Glomerular visceral epithelial cell (primary cell): Measurements from ENCODE around the gene ACER3.
"Not testable (repeated sequence)": the region's sequence is repeated elsewhere in the genome, so short reads cannot be mapped to it uniquely, and the experiment has no call there.

Source experiments
- DNase-seq: peaks from one replicate; pipeline ENCODE4 v3.0.0-alpha.2; 2016; ENCODE audit errors: extremely low spot score

ACER3 gene

GRCh38 chr11:76836613-76837291, 24.0 kb upstream of the ACER3 start:
- no peak for DNase-seq

DNA sequence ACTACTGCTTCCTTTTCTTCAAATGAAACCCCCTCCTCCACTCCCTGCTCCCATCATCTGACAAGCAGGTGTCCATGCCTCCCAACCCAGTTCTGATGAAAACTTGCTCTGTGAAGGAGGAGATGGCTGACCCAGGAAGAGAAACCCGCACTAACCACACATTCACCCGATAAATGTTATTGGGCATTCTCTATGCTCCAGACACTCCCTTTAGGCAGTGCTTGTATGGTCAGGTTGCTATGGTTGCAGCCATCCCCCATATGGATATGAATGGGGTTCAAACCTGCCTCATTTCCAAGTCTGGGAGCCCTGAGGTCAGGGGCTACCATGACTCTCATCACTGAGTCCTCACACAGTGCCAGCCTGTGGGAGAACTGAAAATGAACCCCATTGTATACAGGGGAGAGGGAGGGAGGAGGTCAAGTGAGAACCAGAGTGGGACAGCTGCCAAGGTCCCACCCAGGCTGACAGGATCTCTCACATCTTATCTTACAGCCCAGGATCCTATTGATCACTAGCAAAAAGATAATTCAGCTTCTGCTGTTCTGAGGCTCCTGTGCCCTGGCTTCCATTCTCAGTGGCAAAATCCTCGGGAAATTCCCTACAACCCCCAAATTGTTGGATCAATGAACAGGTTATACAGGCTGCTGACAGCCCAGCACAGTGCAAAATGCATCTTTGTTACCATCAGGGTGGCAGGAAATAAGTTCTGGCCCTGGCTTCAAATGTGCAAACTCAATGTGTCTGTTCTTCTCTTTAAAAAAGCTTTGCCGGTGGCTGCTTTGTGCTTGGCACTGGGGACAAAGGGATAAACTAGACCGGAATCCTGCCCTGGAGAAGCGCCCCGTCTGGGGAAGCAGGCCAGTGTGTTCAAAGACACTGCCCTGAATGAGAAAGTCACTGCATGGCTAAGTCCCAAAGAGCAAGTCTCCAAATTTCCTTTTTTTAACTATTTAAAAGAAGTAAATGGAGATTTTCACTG, 22.7 kb upstream of the ACER3 start:
- DNase-seq = no peak

DNA sequence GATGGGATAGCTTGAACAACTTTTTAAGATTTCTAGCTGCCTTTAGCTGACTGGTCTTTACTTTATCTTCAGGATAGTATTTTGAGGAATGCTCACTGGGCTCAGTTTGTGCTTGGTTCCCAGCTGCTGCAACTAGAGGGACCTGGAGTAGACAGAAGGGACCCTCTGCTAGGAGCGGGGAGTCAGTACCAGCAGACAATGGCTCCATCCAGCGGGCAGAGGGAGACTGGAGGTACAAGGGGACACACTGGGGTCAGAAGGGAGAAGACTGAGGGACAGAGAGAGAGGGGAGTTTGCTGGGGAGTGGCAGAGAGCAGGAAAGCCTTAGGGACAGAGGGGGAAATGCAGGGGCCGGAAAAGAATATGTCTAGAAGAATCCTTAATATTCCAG, 22.0 kb upstream of the ACER3 start:
- DNase-seq = no peak

GRCh38 chr11:76839311-76839710, 21.4 kb upstream of the ACER3 start:
- no peak for DNase-seq

DNA sequence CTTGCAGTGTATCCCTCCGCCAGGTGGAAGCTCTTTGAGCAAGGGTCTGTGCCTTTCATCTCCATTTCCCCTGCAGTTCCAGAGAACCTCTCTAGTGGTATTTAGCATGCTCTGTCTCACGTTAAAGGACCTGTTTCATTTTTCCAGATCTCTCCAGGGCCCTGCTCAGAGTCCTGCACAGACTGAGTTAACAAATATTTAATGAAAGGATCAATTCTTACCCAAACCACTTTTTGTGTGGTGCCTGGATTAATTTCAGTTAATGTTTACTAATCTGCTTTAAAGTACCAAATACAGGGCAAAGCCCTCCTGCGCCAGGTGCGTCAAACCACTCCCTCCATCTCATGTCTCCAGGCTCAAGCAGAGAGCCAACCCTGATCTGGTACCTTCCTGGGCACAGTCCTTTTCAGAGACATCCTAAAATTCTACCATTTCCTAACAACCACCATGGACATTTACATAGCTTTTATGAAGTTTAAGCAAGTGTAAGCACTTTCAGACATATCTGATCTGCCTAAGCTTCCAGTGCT, 18.7 kb upstream of the ACER3 start:
- no peak for DNase-seq

DNA sequence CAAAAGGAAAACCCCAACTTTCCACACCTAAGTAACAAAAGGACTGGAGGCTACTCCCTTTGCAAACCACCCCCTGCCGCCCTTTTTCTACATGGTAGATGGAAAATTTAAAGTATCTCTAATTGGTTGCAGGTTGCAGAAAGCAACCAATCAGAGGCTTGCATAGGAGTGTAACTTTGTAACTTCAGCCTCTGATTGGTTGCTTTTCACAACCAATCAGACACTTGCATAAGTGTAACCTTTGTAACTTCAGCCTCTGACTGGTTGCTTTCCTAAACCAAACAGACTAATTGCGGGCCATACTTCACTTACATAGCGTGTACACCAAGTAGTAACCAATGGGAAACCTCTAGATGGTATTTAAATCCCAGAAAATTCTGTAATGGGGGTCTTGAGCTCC, 16.8 kb upstream of the ACER3 start:
- no peak for DNase-seq

- no peak for DNase-seq
These were observed 16.2 kb upstream of the ACER3 start for GRCh38 chr11:76844511-76844910.

- no peak for DNase-seq
These were observed 15.6 kb upstream of the ACER3 start for GRCh38 chr11:76845069-76845468.

DNA sequence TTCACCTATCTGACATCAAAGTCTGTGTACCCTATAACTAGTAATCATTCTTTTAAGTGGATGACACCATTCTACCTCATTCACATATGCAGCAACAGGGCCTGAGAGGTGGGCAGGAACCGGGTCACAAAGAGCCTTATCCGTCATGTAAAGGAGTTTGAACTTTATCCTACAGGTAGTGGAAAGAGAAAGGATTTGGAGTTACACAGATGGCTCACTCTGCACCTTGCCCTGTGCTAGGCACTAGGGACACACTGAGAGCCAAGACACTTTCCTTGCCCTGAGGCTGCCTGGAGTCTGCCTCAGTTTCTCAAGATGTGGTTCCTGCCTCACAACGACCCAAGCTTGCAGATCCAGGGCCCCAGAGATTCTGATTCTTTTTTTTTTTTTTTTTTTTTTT, 14.3 kb upstream of the ACER3 start:
- no peak for DNase-seq

DNA sequence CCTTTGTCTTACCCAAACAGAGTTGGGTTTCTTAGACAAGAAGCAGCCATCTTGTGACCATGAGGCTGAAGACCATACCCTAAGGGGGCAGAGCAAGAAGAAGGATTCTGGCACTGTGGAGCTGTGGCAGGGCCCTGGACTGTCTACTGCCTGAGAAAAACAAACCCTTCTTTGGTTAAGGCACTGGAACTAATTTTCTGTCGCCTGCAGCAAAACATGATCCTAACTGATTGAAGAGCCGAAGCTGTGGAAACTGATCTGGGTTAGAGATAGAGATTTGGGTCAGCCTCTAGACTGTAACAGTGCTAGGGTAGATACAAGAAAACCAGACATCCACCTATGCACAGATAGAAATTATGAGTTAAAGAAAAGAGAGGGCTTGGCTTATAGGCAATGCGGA, 11.3 kb upstream of the ACER3 start:
- DNase-seq = no peak

- no peak for DNase-seq
These were observed 10.6 kb upstream of the ACER3 start for GRCh38 chr11:76850130-76850529.

- no peak for DNase-seq
These were observed 9.9 kb upstream of the ACER3 start for GRCh38 chr11:76850815-76851214.

DNA sequence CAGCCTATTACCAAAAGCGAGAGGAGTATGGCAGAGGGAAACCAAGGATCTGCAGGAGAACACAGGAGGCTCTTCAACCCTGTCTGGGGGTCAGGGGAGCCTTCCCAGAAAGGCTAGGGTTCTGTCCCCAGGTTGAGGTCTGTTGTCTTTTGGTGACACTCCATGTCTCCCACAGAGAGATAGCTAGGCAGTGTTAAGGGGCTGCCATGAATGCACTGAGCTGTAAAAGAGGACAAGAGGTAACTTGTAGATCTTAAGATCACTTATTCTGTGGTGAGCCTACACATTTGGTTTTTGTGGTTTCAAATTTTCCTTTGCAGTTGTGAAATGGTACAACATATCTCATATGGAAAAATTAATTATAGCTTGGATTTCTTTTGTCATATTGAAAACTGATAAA, 6.0 kb upstream of the ACER3 start:
- no peak for DNase-seq

DNA sequence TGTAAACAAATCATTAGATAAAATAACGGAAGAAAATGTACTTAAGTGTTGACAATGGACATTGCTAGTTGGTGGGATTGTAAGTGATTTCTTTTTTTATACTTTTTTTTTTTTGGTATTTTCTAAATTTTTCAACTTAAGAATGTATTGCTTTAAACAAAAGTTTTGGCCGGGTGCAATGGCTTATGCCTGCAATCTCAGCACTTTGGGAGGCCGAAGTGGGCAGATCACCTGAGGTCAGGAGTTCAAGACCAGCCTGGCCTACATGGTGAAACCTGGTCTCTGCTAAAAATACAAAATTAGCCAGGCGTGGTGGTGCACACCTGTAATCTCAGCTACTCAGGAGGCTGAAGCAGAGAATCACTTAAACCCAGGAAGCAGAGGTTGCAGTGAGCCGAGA, 5.0 kb upstream of the ACER3 start:
- DNase-seq = not testable (repeated sequence)

DNA sequence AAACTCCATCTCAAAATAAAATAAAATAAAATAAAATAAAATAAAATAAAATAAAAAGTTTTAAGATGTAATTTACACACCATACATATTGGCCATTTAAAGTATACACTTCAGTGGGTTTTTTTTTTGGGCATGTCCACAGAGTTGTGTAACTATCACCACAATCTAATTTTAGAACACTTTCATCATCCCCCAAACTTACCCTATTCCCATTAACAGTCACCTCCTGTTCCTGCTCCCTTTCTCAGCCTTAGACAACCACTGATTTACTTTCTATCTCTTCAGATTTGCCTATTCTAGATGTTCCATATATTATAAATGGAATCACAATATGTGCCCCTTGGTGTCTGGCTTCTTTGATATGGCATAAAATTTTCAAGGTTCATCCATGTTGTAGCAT, 4.6 kb upstream of the ACER3 start:
- no peak for DNase-seq

DNA sequence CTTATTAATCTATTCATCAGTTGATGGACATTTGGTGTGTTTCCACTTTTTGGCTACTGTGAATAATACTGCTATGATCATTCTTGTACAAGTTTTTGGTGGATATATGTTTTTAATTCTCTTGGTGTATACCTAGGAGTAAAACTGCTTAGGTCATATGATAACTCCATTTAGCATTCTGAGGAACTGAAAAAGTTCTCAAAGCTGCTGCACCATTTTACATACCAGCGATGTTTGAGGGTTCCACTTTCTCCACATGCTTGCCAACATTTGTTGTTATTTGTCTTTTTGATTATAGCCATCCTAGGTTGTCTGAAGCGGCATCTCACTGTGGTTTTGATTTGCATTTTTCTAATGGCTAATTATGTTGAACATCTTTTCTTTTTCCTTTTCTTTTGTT, 4.1 kb upstream of the ACER3 start:
- no peak for DNase-seq

DNA sequence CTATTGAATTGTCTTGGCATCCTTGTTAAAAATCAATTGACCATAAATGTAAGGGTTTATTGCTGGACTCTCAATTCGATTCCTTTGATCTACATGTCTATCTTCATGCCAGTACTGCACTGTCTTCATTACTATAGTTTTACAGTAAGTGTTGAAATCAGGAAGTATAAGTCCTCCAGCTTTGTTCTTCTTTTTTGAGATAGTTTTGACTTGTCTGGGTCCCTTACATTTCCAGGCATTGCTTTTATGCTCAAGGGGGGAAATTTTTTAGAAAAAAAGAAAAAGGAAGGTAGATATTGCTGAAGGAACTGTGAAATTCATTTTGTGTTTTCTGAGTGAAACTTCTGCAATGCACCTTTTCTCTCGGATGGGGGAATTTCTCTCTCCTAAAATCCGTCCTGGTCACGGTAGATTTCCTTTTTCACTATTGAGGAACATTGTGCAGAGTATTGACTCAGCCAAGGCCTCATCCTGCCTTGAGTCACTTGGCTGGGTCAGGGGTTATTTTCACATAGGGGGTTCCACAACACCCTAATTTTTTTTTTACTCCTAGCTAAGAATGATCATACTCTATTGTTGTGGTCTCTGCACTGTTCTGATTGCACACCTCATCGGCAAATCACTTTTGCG, 2.8 kb upstream of the ACER3 start:
- DNase-seq = no peak

DNA sequence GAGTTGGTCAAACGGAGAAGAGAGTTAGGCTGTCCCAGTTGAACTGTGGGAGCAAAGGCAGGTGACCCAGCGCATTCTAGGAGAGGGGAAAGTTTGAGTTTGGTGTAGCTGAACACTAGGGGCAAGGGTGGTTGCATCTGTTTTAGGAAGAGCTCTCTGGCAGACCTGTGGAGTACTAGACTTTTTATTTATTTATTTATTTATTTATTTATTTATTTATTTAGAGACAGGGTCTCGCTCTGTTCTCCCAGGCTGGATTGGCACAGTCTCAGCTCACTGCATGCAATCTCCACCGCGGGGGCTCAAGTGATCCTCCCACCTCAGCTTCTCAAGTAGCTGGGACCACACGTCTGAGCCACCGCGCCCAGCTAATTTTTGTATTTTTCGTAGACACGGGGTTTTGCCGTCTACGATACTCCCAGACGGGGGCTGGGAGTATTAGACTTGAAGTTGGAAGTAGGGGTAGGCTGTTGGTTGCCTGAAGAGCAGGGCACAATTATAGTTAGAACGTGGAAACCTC, 950 bp upstream of the ACER3 start:
- DNase-seq = no peak

DNA sequence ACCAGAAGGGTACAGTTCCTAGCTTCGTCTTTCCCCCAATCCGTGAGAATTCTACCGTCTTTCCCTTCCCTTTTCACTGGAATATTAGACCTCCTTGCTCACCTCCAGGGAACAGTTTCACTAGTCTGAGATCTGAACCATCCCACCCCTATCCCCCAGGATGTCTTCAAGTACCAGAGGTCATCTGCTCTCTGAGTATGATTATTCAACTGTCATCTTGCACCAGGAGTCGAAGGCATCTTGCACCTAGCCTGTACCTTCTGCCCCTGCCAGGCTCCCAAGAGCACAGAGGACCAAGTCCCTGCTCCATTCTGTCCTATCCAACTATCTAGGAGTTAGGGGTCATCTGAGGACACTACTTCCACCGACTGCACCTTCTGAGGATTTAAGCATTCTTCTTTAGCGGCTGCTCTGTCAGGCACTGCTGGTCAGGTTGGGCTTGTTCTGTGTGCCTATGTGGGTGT, 804 bp downstream of the ACER3 start:
- no peak for DNase-seq

DNA sequence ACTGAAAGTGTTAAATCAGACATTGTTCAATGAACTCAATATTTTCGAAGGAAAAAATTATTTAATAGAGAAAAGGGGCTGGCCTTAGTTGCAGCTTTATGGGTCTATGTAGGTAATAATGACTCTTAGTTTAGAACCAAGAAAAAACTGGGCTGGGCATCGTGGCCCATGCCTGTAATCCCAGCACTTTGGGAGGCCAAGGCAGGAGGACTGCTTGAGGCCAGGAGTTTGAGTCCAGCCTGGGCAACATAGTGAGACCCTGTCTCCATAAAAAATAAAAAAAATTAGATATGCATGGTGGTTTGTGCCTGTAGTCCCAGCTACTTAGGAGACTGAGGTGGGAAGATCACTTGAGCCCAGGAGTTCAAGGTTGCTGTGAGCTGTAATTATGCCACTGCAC, 2.1 kb downstream of the ACER3 start:
- not testable (repeated sequence) for DNase-seq

DNA sequence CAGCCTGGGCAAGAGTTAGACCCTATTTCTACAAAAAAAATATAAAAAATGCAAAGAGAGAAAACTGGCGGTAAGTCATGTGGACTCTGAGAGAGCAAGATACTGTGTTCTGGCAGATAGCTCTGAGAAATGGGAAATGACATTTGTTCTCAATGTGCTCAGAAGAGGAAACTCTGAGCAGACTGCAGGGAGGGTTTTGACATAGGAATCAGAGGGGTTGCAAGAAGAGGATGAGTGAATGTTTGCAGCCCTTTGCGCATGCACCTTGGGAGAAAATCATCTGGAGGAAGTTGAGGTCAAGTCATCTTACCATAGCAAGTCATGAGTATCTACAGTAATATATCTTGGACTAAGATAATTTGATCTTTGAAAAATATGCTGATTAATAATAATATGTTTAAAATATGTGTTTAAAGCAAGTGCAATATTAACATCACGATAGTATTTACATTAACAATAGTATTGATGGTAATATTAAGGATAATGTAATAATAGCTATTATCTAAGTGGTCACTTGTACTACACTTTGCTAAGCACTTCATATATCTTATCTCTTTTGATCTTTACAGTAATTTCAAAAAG, 2.6 kb downstream of the ACER3 start:
- DNase-seq = no peak
